SW 1271 (cell line): ENCODE measurements around the gene KNCN.

ENCODE experiments used
- DNase-seq, 2 experiments: peaks; one replicate each; lab custom pipeline; 2025; lab: John Stamatoyannopoulos, UW

KNCN gene

GRCh38 chr1:46544561-46545240 is 6.7 kb downstream of the KNCN start:
- DNase-seq, result no peak

GRCh38 chr1:46543761-46544560 is 7.5 kb downstream of the KNCN start:
- no peak for DNase-seq

GRCh38 chr1:46543382-46543760 is 8.1 kb downstream of the KNCN start:
- no peak for DNase-seq

- DNase-seq, result no peak
These were observed 11.5 kb downstream of the KNCN start for GRCh38 chr1:46539972-46540371.

GRCh38 chr1:46538147-46538546 is 13.3 kb downstream of the KNCN start:
- DNase-seq, result no peak

GRCh38 chr1:46537651-46538050 is 13.8 kb downstream of the KNCN start:
- no peak for DNase-seq

GRCh38 chr1:46536527-46536926 is 14.9 kb downstream of the KNCN start:
- no peak for DNase-seq

- DNase-seq, result peak in 1 of 2 experiments; percentile 3
These were observed 16.4 kb downstream of the KNCN start for GRCh38 chr1:46535063-46535462.

- DNase-seq, result peak in 1 of 2 experiments; percentile 18
These were observed 18.1 kb downstream of the KNCN start for GRCh38 chr1:46533179-46533864.

- DNase-seq, result peak in 1 of 2 experiments; percentile 24
These were observed 18.8 kb downstream of the KNCN start for GRCh38 chr1:46532498-46533178.

- DNase-seq, result no peak
These were observed 19.4 kb downstream of the KNCN start for GRCh38 chr1:46532095-46532494.

GRCh38 chr1:46530791-46531409 is 20.5 kb downstream of the KNCN start:
- no peak for DNase-seq

GRCh38 chr1:46530311-46530710 is 21.1 kb downstream of the KNCN start:
- DNase-seq, result no peak

GRCh38 chr1:46529031-46529630 is 22.3 kb downstream of the KNCN start:
- no peak for DNase-seq

GRCh38 chr1:46528297-46528955 is 23.0 kb downstream of the KNCN start:
- peak in 1 of 2 experiments; percentile 25 for DNase-seq

GRCh38 chr1:46527474-46528296 is 23.8 kb downstream of the KNCN start:
- DNase-seq, result peak; percentile 7 to 52

- DNase-seq, result no peak
These were observed 24.7 kb downstream of the KNCN start for GRCh38 chr1:46526691-46527291.

- DNase-seq, result no peak
These were observed 25.3 kb downstream of the KNCN start for GRCh38 chr1:46526013-46526690.
